HEK293 (cell line): ENCODE results near the gene CERS4.

Experiments used
- CTCF ChIA-PET: fragments of 350-600 bp; formaldehyde crosslinking; extraction: SDS; loops from one replicate; lab custom pipeline; 2021; ENCODE audit warnings: antibody characterized with exemption; lab: Yijun Ruan, JAX
- POLR2A ChIA-PET: fragments of 300-600 bp; formaldehyde crosslinking; extraction: SDS; loops from one replicate; lab custom pipeline; 2020; ENCODE audit warnings: antibody characterized with exemption, inconsistent platforms; lab: Yijun Ruan, JAX
- H3K27ac ChIP-seq: fragments of 200-500 bp; sonication (Bioruptor generic); 2 replicates; pipeline ENCODE4 v1.5.1; 2014; ENCODE audit warnings: low read depth, low read length, control low read depth, inconsistent platforms; ENCODE audit errors: extremely low read depth
- H3K36me3 ChIP-seq, 2 experiments: fragments of 200-500 bp in 1 of 2; sonication (Bioruptor generic) in 1 of 2; 1 replicate in 1 of 2; 2 replicates in 1 of 2; pipeline ENCODE4 v1.5.1; 2014 to 2017; ENCODE audit warnings: inconsistent platforms in 2 of 2, low read length in 2 of 2; ENCODE audit not compliant: control insufficient read depth in 2 of 2, insufficient read depth in 1 of 2
- H3K4me1 ChIP-seq: fragments of 200-500 bp; sonication (Bioruptor generic); 2 replicates; pipeline ENCODE4 v1.5.1; 2014; ENCODE audit warnings: mild to moderate bottlenecking, low read length, inconsistent platforms; ENCODE audit not compliant: control insufficient read depth, insufficient read depth
- H3K4me3 ChIP-seq: 2 replicates; pipeline ENCODE4 v1.5.1; 2011; ENCODE audit warnings: low read depth, mild to moderate bottlenecking, control low read depth, low read length, moderate library complexity
- H3K9me3 ChIP-seq: fragments of 200-500 bp; sonication (Bioruptor generic); 2 replicates; pipeline ENCODE4 v1.5.1; 2014; ENCODE audit warnings: low read depth, low read length, inconsistent platforms; ENCODE audit not compliant: control insufficient read depth, insufficient read depth
- HIC1 ChIP-seq: fragments of 450-650 bp; formaldehyde crosslinking; IDR thresholded peaks from 2 replicates; pipeline ENCODE4 v1.5.1; 2016; ENCODE audit warnings: missing biosample characterization, missing genetic modification characterization
- SETDB1 ChIP-seq: IDR thresholded peaks from one replicate; pipeline ENCODE4 v1.6.1; 2017; ENCODE audit warnings: mild to moderate bottlenecking, low read length, moderate library complexity, mixed read lengths; ENCODE audit not compliant: insufficient read length
- ZBTB49 ChIP-seq: fragments of 450-650 bp; formaldehyde crosslinking; IDR thresholded peaks from 2 replicates; pipeline ENCODE4 v1.5.1; 2016; ENCODE audit warnings: missing biosample characterization, missing genetic modification characterization, low read depth
- ZEB2 ChIP-seq: fragments of 450-650 bp; formaldehyde crosslinking; IDR thresholded peaks from 2 replicates; pipeline ENCODE4 v1.5.1; 2016; ENCODE audit warnings: missing biosample characterization, missing genetic modification characterization
- ZFP3 ChIP-seq: fragments of 450-650 bp; formaldehyde crosslinking; IDR thresholded peaks from 2 replicates; pipeline ENCODE4 v1.5.1; 2016; ENCODE audit warnings: low read depth, missing biosample characterization, missing genetic modification characterization
- ZNF132 ChIP-seq: fragments of 450-650 bp; formaldehyde crosslinking; IDR thresholded peaks from 2 replicates; pipeline ENCODE4 v1.5.1; 2017; ENCODE audit warnings: missing biosample characterization, missing genetic modification characterization, borderline replicate concordance
- ZNF239 ChIP-seq: fragments of 450-650 bp; formaldehyde crosslinking; IDR thresholded peaks from 2 replicates; pipeline ENCODE4 v1.5.1; 2016; ENCODE audit warnings: missing biosample characterization, missing genetic modification characterization
- ZNF24 ChIP-seq: fragments of 450-650 bp; formaldehyde crosslinking; IDR thresholded peaks from 2 replicates; pipeline ENCODE4 v1.5.1; 2016; ENCODE audit warnings: missing biosample characterization, missing genetic modification characterization
- ZNF248 ChIP-seq: fragments of 450-650 bp; formaldehyde crosslinking; IDR thresholded peaks from 2 replicates; pipeline ENCODE4 v1.5.1; 2017; ENCODE audit warnings: missing biosample characterization, missing genetic modification characterization
- ZNF26 ChIP-seq: fragments of 450-650 bp; formaldehyde crosslinking; IDR thresholded peaks from 2 replicates; pipeline ENCODE4 v1.5.1; 2016; ENCODE audit warnings: missing biosample characterization, missing genetic modification characterization
- ZNF280D ChIP-seq: fragments of 450-650 bp; formaldehyde crosslinking; IDR thresholded peaks from 2 replicates; pipeline ENCODE4 v1.5.1; 2016; ENCODE audit warnings: missing biosample characterization, missing genetic modification characterization
- ZNF324 ChIP-seq: fragments of 450-650 bp; formaldehyde crosslinking; IDR thresholded peaks from 2 replicates; pipeline ENCODE4 v1.5.1; 2016; ENCODE audit warnings: missing biosample characterization, missing genetic modification characterization
- ZNF394 ChIP-seq: fragments of 450-650 bp; formaldehyde crosslinking; IDR thresholded peaks from 2 replicates; pipeline ENCODE4 v1.5.1; 2016; ENCODE audit warnings: missing biosample characterization, missing genetic modification characterization, mild to moderate bottlenecking, moderate library complexity, borderline replicate concordance
- ZNF518A ChIP-seq: fragments of 450-650 bp; formaldehyde crosslinking; conservative IDR thresholded peaks from 2 replicates; pipeline ENCODE4 v1.5.1; 2016; ENCODE audit warnings: low read depth, missing biosample characterization, missing genetic modification characterization
- ZNF596 ChIP-seq: fragments of 450-650 bp; IDR thresholded peaks from 2 replicates; pipeline ENCODE4 v1.5.0; 2018; ENCODE audit warnings: missing biosample characterization, mild to moderate bottlenecking, missing genetic modification characterization, moderate library complexity
- ZNF623 ChIP-seq: fragments of 450-650 bp; formaldehyde crosslinking; IDR thresholded peaks from 2 replicates; pipeline ENCODE4 v1.5.1; 2016; ENCODE audit warnings: missing biosample characterization, missing genetic modification characterization
- ZSCAN4 ChIP-seq: fragments of 450-650 bp; formaldehyde crosslinking; IDR thresholded peaks from 2 replicates; pipeline ENCODE4 v1.5.1; 2017; ENCODE audit warnings: missing biosample characterization, missing genetic modification characterization

CERS4 gene

DNA sequence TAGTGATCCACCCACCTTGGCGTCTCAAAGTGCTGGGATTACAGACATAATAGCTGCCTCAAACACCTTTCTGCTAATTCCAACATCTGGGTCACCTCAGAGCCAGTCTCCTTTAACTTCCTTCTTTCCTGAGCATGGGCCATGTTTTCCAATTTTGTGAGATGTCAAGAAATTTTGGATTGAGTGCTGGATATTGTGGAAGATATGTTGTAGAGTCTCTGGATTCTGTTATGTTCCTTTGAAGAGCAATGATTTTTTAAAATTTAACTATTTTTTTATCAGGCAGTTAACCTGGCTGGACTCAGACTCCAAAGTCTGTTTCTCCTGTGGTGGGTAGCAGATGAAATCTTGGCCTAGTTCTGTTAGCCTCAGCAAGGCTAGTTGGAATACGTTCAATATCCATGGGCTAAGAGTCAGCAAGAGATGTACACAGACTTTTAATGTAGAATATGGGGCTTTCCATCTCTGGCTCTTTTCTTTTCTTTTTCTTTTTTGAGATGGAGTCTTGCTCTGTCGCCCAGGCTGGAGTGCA lies 22.0 kb downstream of the CERS4 start:
- TF ChIP-seq ZNF132 (tag by site-specific recombination) = no peak
- no peak for TF ChIP-seq ZNF248 (tag by site-specific recombination)
- peak; percentile 95 for TF ChIP-seq ZNF26
- TF ChIP-seq ZNF239 (tag by site-specific recombination) = no peak
- TF ChIP-seq ZFP3 (tag by site-specific recombination) = no peak
- no peak for TF ChIP-seq ZNF24 (tag by site-specific recombination)
- TF ChIP-seq ZNF394 (tag by site-specific recombination) = no peak
- peak; percentile 86 for TF ChIP-seq SETDB1
- TF ChIP-seq ZNF280D (tag by site-specific recombination) = 0 out of 2 replicates have a peak, but pooled peaks have one; percentile 76
- TF ChIP-seq ZNF623 = no peak
- no peak for TF ChIP-seq ZNF324 (tag by site-specific recombination)
- TF ChIP-seq, all 188 proteins: peak for 3
- no peaks in the 10 kb centered on the region for H3K4me1 ChIP-seq
- H3K4me3 ChIP-seq = no peak overlapping the region
- H3K36me3 ChIP-seq = no peaks in the 10 kb centered on the region; a peak in 1 of 3 replicates
- H3K27ac ChIP-seq = no peak overlapping the region
- H3K9me3 ChIP-seq = no peaks in the 10 kb centered on the region
- POLR2A ChIA-PET = no interaction called here
- CTCF ChIA-PET = no interaction called here

- H3K36me3 ChIP-seq = no peaks in the 10 kb centered on the region; a peak in 1 of 3 replicates
- no peaks in the 10 kb centered on the region for H3K4me1 ChIP-seq
- H3K27ac ChIP-seq = no peak overlapping the region
- ChIA-PET POLR2A (interaction anchor here (0.8 kb wide), 1 partner anchor 290 kb away, joined by 4 read pairs; the partner anchor contains the start of gene TIMM44), CTCF (no interaction called here)
- no peak for TF ChIP-seq ZNF518A
- TF ChIP-seq ZSCAN4 (tag by site-specific recombination) = no peak
- no peak for TF ChIP-seq ZNF132 (tag by site-specific recombination)
- no peak for TF ChIP-seq HIC1
- no peak for TF ChIP-seq ZBTB49
- no peak for TF ChIP-seq ZNF596
- no peak for TF ChIP-seq ZEB2
- H3K9me3 ChIP-seq = no peaks in the 10 kb centered on the region
- no peak overlapping the region for H3K4me3 ChIP-seq
These were observed 24.2 kb downstream of the CERS4 start for GRCh38 chr19:8233370-8233769.
